ENCODE data around the gene MAML2.
A peak's percentile ranks its signal among the peaks of the same experiment; 100 is the strongest.

The MAML2 gene

GRCh38 chr11:96092511-96092910 lies 250.5 kb downstream of the MAML2 start:
- DNase-seq, result no peak

- DNase-seq, result no peak
These were observed 251.5 kb downstream of the MAML2 start for GRCh38 chr11:96091476-96091875.

DNA sequence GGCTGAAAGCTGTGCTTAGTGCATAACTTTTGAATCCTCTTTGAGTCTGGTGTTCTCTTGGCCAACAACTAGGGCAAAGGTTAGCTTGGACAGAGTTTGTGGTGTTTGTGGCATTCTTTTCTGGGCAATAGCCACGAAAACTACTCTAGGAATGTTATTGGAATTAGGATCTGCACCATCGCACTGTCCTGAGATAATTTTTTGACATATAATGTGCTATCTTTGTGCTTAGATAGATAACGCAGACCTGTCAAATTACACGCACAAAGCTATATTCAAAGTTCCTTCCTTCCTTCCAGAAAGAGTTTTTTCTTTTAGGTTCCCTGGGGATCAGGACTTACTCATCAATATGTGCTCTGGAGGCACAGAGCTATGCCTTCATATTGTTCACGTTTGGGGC lies 252.3 kb downstream of the MAML2 start:
- no peak for DNase-seq

GRCh38 chr11:96088914-96089313 lies 254.1 kb downstream of the MAML2 start:
- no peak for DNase-seq

DNA sequence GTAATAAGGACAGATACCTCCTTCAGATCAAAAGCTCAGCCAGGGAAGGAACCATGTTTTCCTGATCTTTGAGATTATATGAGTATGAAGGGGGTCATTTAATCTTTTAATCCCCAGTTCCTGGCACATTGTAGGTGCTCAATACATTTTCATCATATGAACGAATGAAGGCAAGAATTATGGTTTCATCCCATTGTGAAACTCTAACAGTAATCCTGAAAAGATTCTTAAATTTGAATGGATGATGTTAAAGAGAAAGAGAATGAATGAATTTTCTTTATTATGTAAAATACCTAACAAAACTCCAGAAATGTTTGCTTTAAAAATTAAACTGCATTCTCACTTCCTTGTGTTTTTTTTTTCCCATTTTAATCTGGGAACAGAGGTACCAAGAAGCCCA lies 256.9 kb downstream of the MAML2 start:
- DNase-seq, result no peak

DNA sequence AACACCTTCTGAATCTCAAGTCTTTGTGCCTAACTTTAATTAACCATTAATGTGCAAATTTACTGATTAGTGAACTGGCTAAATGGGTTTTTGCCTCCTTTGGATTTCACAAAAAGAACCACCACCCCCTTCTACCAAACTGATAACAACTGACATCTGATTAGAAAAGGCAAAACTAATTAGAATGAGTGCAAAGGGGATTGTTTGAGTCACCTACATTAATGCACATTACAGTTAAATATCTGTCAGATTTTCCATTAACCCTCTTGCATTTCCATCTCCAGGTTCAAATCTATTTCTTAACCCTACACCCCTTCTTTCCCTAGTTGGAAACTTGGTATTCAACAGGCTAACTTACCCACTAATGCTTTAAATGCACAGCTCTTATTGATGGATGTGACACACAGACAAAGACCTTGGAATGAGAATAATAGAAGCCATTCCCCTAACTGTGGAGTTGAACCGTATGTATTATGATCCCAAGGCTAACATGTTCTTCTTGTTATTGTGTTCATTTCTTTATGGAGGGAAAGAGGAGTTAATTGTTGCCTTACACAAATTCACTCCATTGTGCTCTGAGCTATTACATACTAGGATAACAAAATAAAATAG lies 257.6 kb downstream of the MAML2 start:
- no peak for DNase-seq

DNA sequence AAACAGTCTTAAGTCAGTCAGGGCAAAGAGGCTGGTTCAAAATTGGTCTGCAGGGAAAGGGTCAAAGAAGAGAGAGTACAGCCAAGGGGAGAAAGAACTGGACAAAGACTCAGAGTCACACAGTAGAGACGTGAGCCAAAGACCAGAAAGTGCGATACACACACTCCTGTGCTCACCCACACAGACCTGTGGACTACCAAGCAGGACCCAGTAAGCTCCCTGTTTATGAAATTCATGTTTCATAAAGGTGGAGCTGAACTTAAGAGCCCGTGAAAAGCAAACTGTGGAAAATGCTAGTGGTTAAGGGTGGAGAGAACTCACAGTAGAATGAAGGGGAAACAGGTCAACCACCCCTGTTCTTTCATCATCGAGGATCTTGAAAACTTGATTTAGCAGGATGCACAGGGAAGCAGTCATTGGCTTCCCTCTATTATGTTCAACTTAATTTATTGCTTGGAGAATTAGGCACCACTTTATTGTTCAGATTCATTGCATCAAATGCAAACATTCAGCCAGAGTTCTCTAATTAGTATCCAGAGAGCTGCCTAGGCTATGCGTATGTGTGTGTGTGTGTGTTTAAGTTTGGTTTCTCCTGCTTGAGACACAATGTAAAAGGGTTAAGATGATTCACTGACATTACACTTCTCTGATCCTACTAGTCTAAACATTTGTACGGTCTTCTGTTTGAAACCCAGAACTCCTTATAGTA lies 258.2 kb downstream of the MAML2 start:
- DNase-seq, result no peak

- DNase-seq, result no peak
These were observed 260.1 kb downstream of the MAML2 start for GRCh38 chr11:96082936-96083335.

- no peak for DNase-seq
These were observed 260.7 kb downstream of the MAML2 start for GRCh38 chr11:96082002-96082899.

GRCh38 chr11:96081561-96081960 lies 261.4 kb downstream of the MAML2 start:
- DNase-seq, result no peak

GRCh38 chr11:96079691-96080090 lies 263.3 kb downstream of the MAML2 start:
- DNase-seq, result no peak

DNA sequence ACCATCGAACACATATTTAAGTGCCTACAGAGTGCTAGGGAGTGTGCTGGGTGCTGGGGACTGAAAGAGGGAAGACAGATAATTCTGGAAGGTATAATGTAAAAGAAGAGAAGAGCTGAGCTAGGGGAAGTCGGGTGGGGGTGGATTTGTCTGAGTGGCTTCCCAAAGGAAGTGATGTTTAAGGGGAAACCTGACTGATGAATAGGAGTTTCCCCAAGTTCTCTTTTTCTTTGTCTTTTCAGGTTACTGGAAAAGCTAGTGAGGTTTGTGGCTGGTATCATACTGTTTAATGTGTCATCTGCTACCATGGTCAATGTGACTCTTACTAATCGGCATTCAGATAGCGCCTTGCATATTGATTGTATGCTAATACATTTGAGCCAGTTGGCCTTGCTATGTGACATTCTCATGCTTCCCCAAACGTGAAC lies 267.4 kb downstream of the MAML2 start:
- peak; percentile 83 to 95 for DNase-seq

DNA sequence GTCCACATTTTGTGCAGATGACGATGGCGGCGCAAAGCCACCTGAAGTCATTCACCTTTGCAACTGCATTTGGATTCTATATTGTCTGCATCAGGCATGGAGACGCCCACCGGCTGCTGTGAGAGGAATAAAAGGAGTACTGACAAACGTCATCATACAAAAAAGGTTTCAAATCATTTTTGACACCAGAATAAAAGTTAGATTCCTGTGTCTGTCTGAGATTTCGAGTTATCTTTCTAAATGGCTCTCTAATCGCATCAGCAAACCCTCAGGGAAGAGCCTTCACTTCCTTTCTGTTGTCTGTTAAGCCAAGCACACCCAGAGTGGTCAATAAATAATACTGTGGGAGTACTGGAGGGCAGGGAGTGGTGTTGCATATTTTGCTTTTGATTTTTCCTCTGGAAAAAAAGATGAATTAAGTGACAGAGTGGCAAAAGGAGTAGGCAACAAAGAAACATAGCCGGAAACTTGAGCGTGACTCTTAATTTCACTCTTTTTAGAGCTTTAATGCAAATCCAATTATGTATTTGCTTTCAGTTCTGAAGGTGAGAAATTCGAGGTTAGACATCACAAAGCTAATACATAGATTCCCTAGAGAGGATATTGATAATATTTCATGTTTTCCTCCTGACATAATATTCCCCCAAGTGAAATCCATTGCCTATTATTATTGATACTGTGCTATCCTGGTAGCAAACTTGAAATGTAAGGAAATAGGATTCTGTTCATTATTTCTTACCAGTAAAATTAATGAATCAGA lies 268.3 kb downstream of the MAML2 start:
- no peak for DNase-seq

DNA sequence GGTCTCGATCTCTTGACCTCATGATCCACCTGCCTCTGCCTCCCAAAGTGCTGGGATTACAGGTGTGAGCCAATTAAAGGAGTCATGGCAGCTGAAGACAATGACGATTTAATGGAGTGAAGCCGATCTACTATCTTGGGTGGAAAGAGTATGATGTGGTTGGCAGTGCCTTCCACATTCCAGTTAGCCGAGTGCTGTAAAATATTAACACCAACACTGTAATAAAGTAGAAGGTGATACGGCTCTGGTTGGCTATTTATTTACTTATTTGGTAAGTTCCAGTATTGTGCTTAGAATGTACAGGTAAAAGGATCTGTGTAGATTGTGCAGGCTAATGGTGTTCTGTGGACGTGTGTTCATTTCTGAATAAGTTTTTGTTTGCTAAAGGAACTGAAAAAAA lies 269.5 kb downstream of the MAML2 start:
- DNase-seq, result no peak

DNA sequence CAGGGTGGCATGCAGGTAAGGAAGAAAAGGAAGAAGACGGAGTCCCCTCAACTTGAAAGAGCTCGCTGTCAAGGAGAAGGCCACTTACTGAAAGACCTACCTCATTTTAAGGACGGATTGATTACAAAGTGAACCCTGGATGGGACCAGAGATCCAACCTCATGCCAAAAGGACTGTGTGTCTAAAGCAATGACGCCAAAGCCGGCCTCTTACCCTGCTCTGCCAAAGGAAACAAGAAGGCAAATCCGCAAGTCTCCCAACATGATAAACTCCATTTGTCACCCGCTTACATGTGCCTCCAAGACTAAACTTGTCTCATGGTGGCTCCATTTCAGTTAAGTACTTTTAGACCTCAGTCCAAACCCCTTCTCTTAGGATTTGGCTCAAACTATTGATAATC lies 270.4 kb downstream of the MAML2 start:
- DNase-seq, result no peak

DNA sequence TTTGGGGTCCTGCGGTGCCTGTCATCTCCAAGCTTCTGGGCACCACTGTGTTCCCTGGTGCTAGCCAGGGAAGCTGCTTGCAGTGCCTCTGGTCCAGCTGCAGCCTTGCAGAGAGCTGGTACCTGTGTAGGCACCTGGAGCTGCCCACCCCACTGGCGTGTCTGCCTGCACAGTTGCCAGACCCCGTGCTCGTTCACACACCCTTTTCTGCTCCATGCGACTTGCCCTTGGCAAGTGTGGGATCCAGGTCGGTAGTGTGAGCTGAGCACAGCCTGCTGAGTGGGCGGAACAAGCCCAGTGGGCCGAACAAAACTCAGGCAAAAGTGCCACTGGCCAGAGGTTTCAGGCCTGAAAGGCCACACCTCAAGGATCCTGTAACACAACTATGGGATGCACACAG lies 272.5 kb downstream of the MAML2 start:
- DNase-seq, result no peak

DNA sequence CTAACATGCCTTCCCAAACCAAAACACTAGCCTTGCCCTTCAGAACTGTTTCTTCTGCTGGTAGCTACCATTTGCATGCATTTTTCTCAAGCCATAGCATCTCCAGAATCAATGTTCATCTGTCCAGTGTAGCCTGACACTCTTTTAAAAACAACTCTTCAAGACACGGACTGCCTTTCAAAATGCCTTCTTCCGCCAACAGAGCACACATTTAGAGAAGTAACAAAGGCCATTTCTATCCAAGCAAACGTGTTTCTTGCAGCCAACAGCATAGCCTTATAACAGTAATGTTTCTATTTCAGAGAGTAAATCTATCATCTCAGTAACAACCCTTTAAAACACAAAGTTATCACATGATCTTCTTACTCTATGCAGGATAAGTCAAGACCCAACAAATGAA lies 275.8 kb downstream of the MAML2 start:
- no peak for DNase-seq

GRCh38 chr11:96065379-96065778 lies 277.6 kb downstream of the MAML2 start:
- no peak for DNase-seq

- no peak for DNase-seq
These were observed 279.1 kb downstream of the MAML2 start for GRCh38 chr11:96063886-96064285.

DNA sequence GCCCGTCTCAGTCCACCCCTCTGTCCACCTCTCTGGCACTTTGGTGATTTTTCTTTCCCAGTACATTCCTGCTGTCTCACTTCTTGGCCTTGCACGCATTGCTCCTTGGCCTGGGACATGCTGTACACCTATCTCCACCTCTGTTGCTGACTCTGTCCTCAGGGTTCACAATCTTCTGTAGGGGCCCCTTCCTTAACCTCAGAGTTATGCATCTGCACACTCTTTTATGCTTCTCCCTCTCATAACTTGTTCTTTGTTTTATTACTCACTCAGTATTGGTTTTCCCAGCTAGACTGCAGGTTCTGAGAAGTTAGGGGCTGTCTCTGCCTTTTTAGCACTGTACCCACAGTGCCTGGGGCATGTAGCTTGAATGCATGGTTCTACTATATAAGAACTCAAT lies 279.9 kb downstream of the MAML2 start:
- DNase-seq, result no peak

- peak in 1 of 2 donors; percentile 12 for DNase-seq
These were observed 280.9 kb downstream of the MAML2 start for GRCh38 chr11:96062134-96062533.

DNA sequence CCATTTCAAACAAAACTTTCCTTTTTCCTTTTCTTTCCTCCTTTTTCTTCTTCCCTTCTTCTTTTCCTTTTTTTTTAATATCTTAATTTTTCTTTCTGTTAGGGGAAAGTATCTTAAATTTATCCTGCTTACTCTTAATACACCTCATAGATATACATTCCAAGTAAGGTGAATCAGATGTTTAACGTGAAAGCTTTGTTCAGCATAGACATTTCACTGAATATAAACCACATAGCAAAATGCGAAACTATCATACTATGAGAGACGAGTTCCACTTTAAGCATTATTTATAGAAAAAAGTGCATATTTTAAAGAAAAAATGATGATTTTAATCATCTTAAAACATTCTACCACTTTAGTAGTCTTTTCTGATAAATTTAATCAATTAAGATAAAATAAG lies 281.3 kb downstream of the MAML2 start:
- DNase-seq, result no peak

DNA sequence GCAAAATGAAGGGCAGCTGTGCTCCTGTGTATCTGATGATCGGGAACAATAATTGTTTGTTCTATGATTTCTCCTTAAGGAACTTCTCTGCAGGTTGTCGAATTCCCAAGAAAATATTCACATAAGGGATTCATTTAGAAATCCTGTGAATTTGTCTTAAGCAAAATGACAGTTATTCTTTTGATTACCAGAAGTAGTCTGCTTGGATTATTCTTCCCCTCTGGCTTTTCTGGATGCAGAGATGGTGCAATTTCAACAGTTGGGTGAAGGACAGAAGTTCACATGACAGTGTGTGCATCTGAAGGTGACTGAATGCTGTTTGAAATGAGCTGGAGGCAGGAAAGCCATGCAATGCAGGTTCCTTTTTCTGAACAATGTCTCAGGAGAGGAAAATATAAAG lies 281.9 kb downstream of the MAML2 start:
- DNase-seq, result peak in 1 of 2 donors; percentile 10

Data from inflammatory macrophage treated with lipopolysaccharide for 1 hour (primary cell).